BJ (cell line): ENCODE results near the gene ZMAT2. TPM values are rescaled to one million over a fixed set of nuclear protein-coding genes. Genes with fewer than 3 reads are reported as not detected.

Source experiments
- CTCF ChIA-PET: fragments of 350-600 bp; formaldehyde crosslinking; extraction: SDS; loops from one replicate; lab custom pipeline; 2021; ENCODE audit warnings: antibody characterized with exemption, inconsistent platforms; lab: Yijun Ruan, JAX
- POLR2A ChIA-PET: fragments of 300-600 bp; sonication (Branson Sonifier 250); formaldehyde crosslinking; extraction: SDS; loops from one replicate; lab custom pipeline; 2021; ENCODE audit warnings: antibody characterized with exemption; lab: Charles Lee
- DNase-seq: peaks from one replicate; pipeline ENCODE4 v3.0.0-alpha.2; 2011; ENCODE audit warnings: low read depth
- H3K27me3 ChIP-seq: 2 replicates; pipeline ENCODE4 v1.6.0; 2011; ENCODE audit warnings: low read length; ENCODE audit not compliant: control insufficient read depth, insufficient read depth
- H3K36me3 ChIP-seq: 2 replicates; pipeline ENCODE4 v1.5.1; 2011; ENCODE audit warnings: low read length; ENCODE audit not compliant: control insufficient read depth, insufficient read depth
- H3K4me3 ChIP-seq: 2 replicates; pipeline ENCODE4 v1.5.1; 2011; ENCODE audit warnings: low read depth, mild to moderate bottlenecking, control low read depth, low read length
- CTCF ChIP-seq: IDR thresholded peaks from 2 replicates; pipeline ENCODE4 v1.5.1; 2011; ENCODE audit warnings: low read depth, mild to moderate bottlenecking, control low read depth, inconsistent platforms, low read length, moderate library complexity; ENCODE audit not compliant: insufficient read depth
- polyA plus RNA-seq: library from polyadenylated mRNA; depleted of rRNA; stranded (reverse); fragments of >200 nt; gene quantifications from 2 replicates; pipeline ENCODE4 v1.2.3, GENCODE V29; 2011

The ZMAT2 gene
- polyA plus RNA-seq, 1 experiment = 23.4 TPM

- Histone ChIP-seq H3K27me3 (no peaks in the 10 kb centered on the region), H3K36me3 (peaks cover 35% of the 10 kb centered on the region), H3K4me3 (no peak overlapping the region)
- no peak for TF ChIP-seq CTCF
- POLR2A ChIA-PET = no interaction called here
- CTCF ChIA-PET = no interaction called here
- DNase-seq = no peak
These were observed 28.6 kb upstream of the ZMAT2 start for GRCh38 chr5:140671472-140672125.

- POLR2A ChIA-PET = no interaction called here
- DNase-seq = no peak
- Histone ChIP-seq H3K27me3 (no peaks in the 10 kb centered on the region), H3K36me3 (peaks cover 44% of the 10 kb centered on the region), H3K4me3 (no peak overlapping the region)
- TF ChIP-seq CTCF = no peak
- CTCF ChIA-PET = no interaction called here
These were observed 27.6 kb upstream of the ZMAT2 start for GRCh38 chr5:140672455-140673186.

GRCh38 chr5:140673187-140673976 is 26.9 kb upstream of the ZMAT2 start, which contains the start of gene DND1:
DND1 (minus strand) TSS chr5:140673576; CDS start chr5:140673542, 34 bp downstream.
- no peak for TF ChIP-seq CTCF
- POLR2A ChIA-PET = no interaction called here
- H3K36me3 ChIP-seq = peaks cover 43% of the 10 kb centered on the region

GRCh38 chr5:140674211-140674610 is 26.0 kb upstream of the ZMAT2 start:
- no peak for TF ChIP-seq CTCF
- H3K4me3 ChIP-seq = no peak overlapping the region
- POLR2A ChIA-PET = no interaction called here
- no peak for DNase-seq
- CTCF ChIA-PET = interaction anchor here (1.1 to 2.1 kb wide), 4 partner anchors 9 to 16 kb away, joined by 3 to 7 read pairs (median 5); partner anchors contain the start of genes HARS1, HARS2 and WDR55
- peaks cover 35% of the 10 kb centered on the region for H3K36me3 ChIP-seq
- H3K27me3 ChIP-seq = no peaks in the 10 kb centered on the region

More at GRCh38 chr5:140673187-140673976, 26.9 kb upstream of the ZMAT2 start, which contains the start of gene DND1:
- DNase-seq = no peak
- CTCF ChIA-PET = interaction anchor here (2.1 kb wide), 1 partner anchor 8 kb away, joined by 7 read pairs; the partner anchor contains the start of gene WDR55
- Histone ChIP-seq H3K4me3 (no peak within 1 kb of the TSS), H3K27me3 (no peaks in the 10 kb centered on the region)

GRCh38 chr5:140674629-140675028 is 25.6 kb upstream of the ZMAT2 start:
- ChIA-PET POLR2A (no interaction called here), CTCF (interaction anchor here (1.1 to 2.1 kb wide), 4 partner anchors 10 to 16 kb away, joined by 3 to 7 read pairs (median 5); partner anchors contain the start of genes HARS1, HARS2 and WDR55)
- no peaks in the 10 kb centered on the region for H3K27me3 ChIP-seq
- TF ChIP-seq CTCF = no peak
- H3K4me3 ChIP-seq = no peak overlapping the region
- peaks cover 33% of the 10 kb centered on the region for H3K36me3 ChIP-seq
- no peak for DNase-seq
